Mesenchymal stem cell (in vitro differentiated cells and primary cell): ENCODE measurements around the gene EFCAB11.

Experiments used
- DNase-seq: peaks from one replicate; pipeline ENCODE4 v3.0.0-alpha.2; 2013
- H2AFZ ChIP-seq: one replicate; pipeline ENCODE4 v1.6.1; 2013; ENCODE audit warnings: low read depth, mild to moderate bottlenecking, control low read depth, inconsistent platforms, low read length, moderate library complexity
- H2AK5ac ChIP-seq: 2 replicates; pipeline ENCODE4 v1.6.1; 2013; ENCODE audit warnings: low read length, moderate library complexity, mild to moderate bottlenecking, inconsistent platforms; ENCODE audit not compliant: severe bottlenecking
- H2BK120ac ChIP-seq: one replicate; pipeline ENCODE4 v1.6.1; 2013; ENCODE audit warnings: low read depth, mild to moderate bottlenecking, inconsistent platforms, low read length, moderate library complexity
- H2BK12ac ChIP-seq, 2 experiments: one replicate each; pipeline ENCODE4 v1.6.1; 2013; ENCODE audit warnings: inconsistent platforms in 2 of 2, low read length in 2 of 2, mild to moderate bottlenecking in 2 of 2, moderate library complexity in 2 of 2, control low read depth in 1 of 2
- H2BK15ac ChIP-seq: one replicate; pipeline ENCODE4 v1.6.1; 2013; ENCODE audit warnings: mild to moderate bottlenecking, low read depth, inconsistent platforms; ENCODE audit not compliant: poor library complexity, severe bottlenecking
- H2BK5ac ChIP-seq: 2 replicates; pipeline ENCODE4 v1.6.1; 2013; ENCODE audit warnings: low read depth, mild to moderate bottlenecking, low read length, control low read depth, inconsistent platforms; ENCODE audit not compliant: poor library complexity, severe bottlenecking
- H3K14ac ChIP-seq, 2 experiments: one replicate each; pipeline ENCODE4 v1.6.1; 2013; ENCODE audit warnings: inconsistent platforms in 2 of 2, low read length in 2 of 2, control low read depth in 1 of 2, mild to moderate bottlenecking in 1 of 2, moderate library complexity in 1 of 2
- H3K18ac ChIP-seq, 2 experiments: one replicate each; pipeline ENCODE4 v1.6.1; 2013; ENCODE audit warnings: inconsistent platforms in 2 of 2, low read length in 2 of 2, control low read depth in 1 of 2, low read depth in 1 of 2, mild to moderate bottlenecking in 1 of 2
- H3K23ac ChIP-seq, 2 experiments: one replicate each; pipeline ENCODE4 v1.6.1; 2013; ENCODE audit warnings: inconsistent platforms in 2 of 2, low read length in 2 of 2, mild to moderate bottlenecking in 2 of 2, moderate library complexity in 2 of 2, control low read depth in 1 of 2
- H3K27ac ChIP-seq: 2 replicates; pipeline ENCODE4 v1.5.1; 2013; ENCODE audit warnings: mild to moderate bottlenecking, moderate library complexity, low read length, control low read depth, inconsistent platforms; ENCODE audit not compliant: poor library complexity, severe bottlenecking
- H3K27me3 ChIP-seq, 2 experiments: 2 replicates each; pipeline versions ENCODE4 v1.6.1 to v1.7.0; 2013; ENCODE audit warnings: low read length in 2 of 2, mild to moderate bottlenecking in 2 of 2, moderate library complexity in 2 of 2, control low read depth in 1 of 2, inconsistent platforms in 1 of 2; ENCODE audit not compliant: control insufficient read depth in 1 of 2, insufficient read depth in 1 of 2
- H3K36me3 ChIP-seq, 2 experiments: 2 replicates each; pipeline versions ENCODE4 v1.6.1 to v1.7.0; 2013; ENCODE audit warnings: low read length in 2 of 2, control low read depth in 1 of 2, inconsistent platforms in 1 of 2, low read depth in 1 of 2, mild to moderate bottlenecking in 1 of 2; ENCODE audit not compliant: insufficient read depth in 2 of 2, control insufficient read depth in 1 of 2
- H3K4ac ChIP-seq, 2 experiments: one replicate each; pipeline ENCODE4 v1.6.1; 2013; ENCODE audit warnings: inconsistent platforms in 2 of 2, low read length in 2 of 2, mild to moderate bottlenecking in 2 of 2, moderate library complexity in 2 of 2, control low read depth in 1 of 2, low read depth in 1 of 2
- H3K4me1 ChIP-seq: 2 replicates; pipeline ENCODE4 v1.6.1; 2013; ENCODE audit warnings: low read depth, low read length, control low read depth; ENCODE audit not compliant: control insufficient read depth, insufficient read depth
- H3K4me2 ChIP-seq: 2 replicates; pipeline ENCODE4 v1.6.1; 2013; ENCODE audit warnings: low read length, mild to moderate bottlenecking, inconsistent platforms; ENCODE audit not compliant: poor library complexity, severe bottlenecking
- H3K4me3 ChIP-seq, 2 experiments: 2 replicates each; pipeline versions ENCODE4 v1.5.1 to v1.7.0; 2013; ENCODE audit warnings: low read length in 2 of 2, mild to moderate bottlenecking in 2 of 2, control low read depth in 1 of 2, low read depth in 1 of 2; ENCODE audit not compliant: insufficient read depth in 1 of 2
- H3K79me1 ChIP-seq: replicated peaks from 2 replicates; pipeline ENCODE4 v1.6.1; 2013; ENCODE audit warnings: mild to moderate bottlenecking, control low read depth, low read length, inconsistent platforms; ENCODE audit not compliant: poor library complexity, severe bottlenecking
- H3K9ac ChIP-seq: 2 replicates; pipeline ENCODE4 v1.7.0; 2013; ENCODE audit warnings: mild to moderate bottlenecking, low read length, moderate library complexity
- H3K9me3 ChIP-seq: 2 replicates; pipeline ENCODE4 v1.7.0; 2013; ENCODE audit warnings: mild to moderate bottlenecking, low read length; ENCODE audit not compliant: control insufficient read depth
- H4K8ac ChIP-seq: one replicate; pipeline ENCODE4 v1.6.1; 2013; ENCODE audit warnings: inconsistent platforms, mild to moderate bottlenecking, low read length, moderate library complexity
- H4K91ac ChIP-seq: one replicate; pipeline ENCODE4 v1.6.1; 2013; ENCODE audit warnings: mild to moderate bottlenecking, low read length, inconsistent platforms
- WGBS: methylation state at CpG from one replicate; pipeline ENCODE4 v1.1.7; 2013; ENCODE audit warnings: mixed read lengths; 5-methylcytosine and 5-hydroxymethylcytosine counted together

Gene EFCAB11

DNA sequence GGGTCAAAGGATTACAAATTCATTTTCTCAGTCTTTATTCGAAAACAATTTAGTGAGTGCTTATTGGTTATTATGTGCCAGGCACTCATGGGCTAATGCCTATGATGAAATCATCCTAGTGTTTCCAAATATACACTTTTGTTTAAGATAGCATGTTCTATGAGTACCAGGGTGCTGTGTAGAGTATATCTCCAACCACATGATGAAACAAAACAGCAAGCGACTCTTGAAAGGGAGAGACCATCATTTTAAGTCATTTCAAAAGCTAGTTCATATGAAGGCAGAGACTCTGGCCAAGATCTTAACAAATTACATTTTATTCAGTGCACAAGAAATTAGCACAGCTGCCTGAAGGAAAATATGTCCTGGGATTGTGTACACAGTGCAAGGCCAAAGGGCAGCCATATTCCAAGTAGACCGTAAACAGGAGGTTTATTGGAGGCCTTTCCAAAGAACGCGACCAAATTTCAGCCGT lies 204.2 kb downstream of the EFCAB11 start:
- no peaks in the 10 kb centered on the region for H3K79me1 ChIP-seq
- no peaks in the 10 kb centered on the region for H3K36me3 ChIP-seq
- H2AK5ac ChIP-seq: no peak overlapping the region
- no peak overlapping the region for H3K18ac ChIP-seq
- no peak overlapping the region for H2BK120ac ChIP-seq
- DNase-seq: peak; percentile 40
- H2AFZ ChIP-seq: no peak overlapping the region
- H3K4me2 ChIP-seq: no peak overlapping the region
- H4K91ac ChIP-seq: no peak overlapping the region
- H2BK12ac ChIP-seq: no peak overlapping the region
- no peak overlapping the region for H3K9ac ChIP-seq
- H3K14ac ChIP-seq: no peak overlapping the region
- H4K8ac ChIP-seq: no peak overlapping the region
- no peak overlapping the region for H3K23ac ChIP-seq
- H3K9me3 ChIP-seq: peaks cover 5% of the 10 kb centered on the region
- H3K4ac ChIP-seq: no peak overlapping the region
- H2BK5ac ChIP-seq: no peak overlapping the region
- no peaks in the 10 kb centered on the region for H3K4me1 ChIP-seq
- no peak overlapping the region for H3K27ac ChIP-seq
- H3K4me3 ChIP-seq: no peak overlapping the region
- WGBS: 96% methylated on average over 4 of the region's 6 CpGs
- H3K27me3 ChIP-seq: no peaks in the 10 kb centered on the region
- H2BK15ac ChIP-seq: no peak overlapping the region

DNA sequence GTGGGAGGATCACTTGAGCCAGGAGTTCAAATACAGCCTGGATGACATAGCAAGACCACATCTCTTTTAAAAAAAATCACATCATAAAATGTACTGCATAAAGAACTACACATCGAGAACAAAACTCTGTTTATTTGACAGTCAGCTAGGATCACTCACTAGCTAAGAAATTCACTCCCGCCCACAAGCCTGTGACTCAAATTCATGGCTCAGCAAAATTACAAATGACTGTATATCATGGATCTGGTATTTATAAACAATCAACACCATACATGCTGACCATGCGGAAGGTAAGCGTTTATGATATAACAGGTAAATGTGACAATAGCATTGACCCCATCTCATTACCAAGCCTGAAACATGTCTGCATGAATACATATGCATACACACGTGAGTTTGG lies 206.5 kb downstream of the EFCAB11 start:
- Histone ChIP-seq H2AK5ac (no peak overlapping the region), H3K18ac (no peak overlapping the region), H3K27me3 (no peaks in the 10 kb centered on the region), H3K23ac (no peak overlapping the region), H4K91ac (no peak overlapping the region), H3K4me3 (no peak overlapping the region), H3K4me1 (no peaks in the 10 kb centered on the region), H3K4ac (no peak overlapping the region), H4K8ac (no peak overlapping the region), H2BK12ac (no peak overlapping the region), H2BK15ac (no peak overlapping the region), H3K36me3 (no peaks in the 10 kb centered on the region), H3K79me1 (no peaks in the 10 kb centered on the region), H2AFZ (no peak overlapping the region), H3K14ac (no peak overlapping the region), H2BK5ac (no peak overlapping the region), H3K9ac (peak overlapping the region; percentile 28), H2BK120ac (no peak overlapping the region), H3K27ac (no peak overlapping the region), H3K9me3 (peaks cover 9% of the 10 kb centered on the region), H3K4me2 (no peak overlapping the region)
- DNase-seq: peak; percentile 2
- 72% methylated on average over 5 of the region's 5 CpGs for WGBS

DNA sequence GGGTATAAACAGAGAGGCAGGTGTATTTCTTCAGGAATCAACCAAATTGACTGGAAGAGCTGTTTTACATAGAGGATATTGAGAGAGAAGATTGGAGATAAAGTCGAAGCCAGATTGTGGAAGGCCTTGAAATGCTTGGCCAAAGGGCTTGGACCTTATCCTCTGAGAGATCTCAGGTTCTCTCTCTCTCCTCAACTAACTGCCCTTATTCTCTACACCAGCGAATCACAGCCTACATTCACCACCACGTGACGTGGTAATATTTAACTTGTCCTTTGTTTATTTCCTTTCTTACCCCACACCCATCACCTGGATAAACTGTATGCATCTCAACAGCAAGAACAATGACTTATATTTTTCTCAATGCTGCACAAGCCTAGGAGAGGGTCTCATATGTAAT lies 207.4 kb downstream of the EFCAB11 start:
- Histone ChIP-seq H3K27me3 (no peaks in the 10 kb centered on the region), H2BK15ac (no peak overlapping the region), H2AK5ac (no peak overlapping the region), H3K36me3 (no peaks in the 10 kb centered on the region), H3K14ac (no peak overlapping the region), H3K4me3 (no peak overlapping the region), H3K27ac (no peak overlapping the region), H4K8ac (no peak overlapping the region), H3K9me3 (peaks cover 16% of the 10 kb centered on the region), H2AFZ (no peak overlapping the region), H3K9ac (no peak overlapping the region), H3K79me1 (no peaks in the 10 kb centered on the region), H2BK120ac (no peak overlapping the region), H3K4ac (no peak overlapping the region), H2BK12ac (no peak overlapping the region), H3K4me2 (no peak overlapping the region), H3K4me1 (no peaks in the 10 kb centered on the region), H3K23ac (no peak overlapping the region), H3K18ac (no peak overlapping the region), H2BK5ac (no peak overlapping the region), H4K91ac (no peak overlapping the region)
- no peak for DNase-seq
- 92% methylated on average over 4 of the region's 4 CpGs for WGBS

GRCh38 chr14:89746654-89747053 lies 207.9 kb downstream of the EFCAB11 start:
- 91% methylated on average over 1 of the region's 2 CpGs for WGBS
- no peak overlapping the region for H2AK5ac ChIP-seq
- H3K79me1 ChIP-seq: no peaks in the 10 kb centered on the region
- no peaks in the 10 kb centered on the region for H3K27me3 ChIP-seq
- H3K4me2 ChIP-seq: no peak overlapping the region
- H3K4ac ChIP-seq: no peak overlapping the region
- H4K91ac ChIP-seq: no peak overlapping the region
- H3K9ac ChIP-seq: no peak overlapping the region
- no peaks in the 10 kb centered on the region for H3K4me1 ChIP-seq
- no peak overlapping the region for H3K27ac ChIP-seq
- no peak overlapping the region for H2BK12ac ChIP-seq
- no peak for DNase-seq
- no peak overlapping the region for H2BK120ac ChIP-seq
- H3K23ac ChIP-seq: no peak overlapping the region
- H3K14ac ChIP-seq: no peak overlapping the region
- H3K9me3 ChIP-seq: peaks cover 20% of the 10 kb centered on the region
- no peak overlapping the region for H4K8ac ChIP-seq
- H3K18ac ChIP-seq: no peak overlapping the region
- no peak overlapping the region for H2BK15ac ChIP-seq
- no peaks in the 10 kb centered on the region for H3K36me3 ChIP-seq
- no peak overlapping the region for H2BK5ac ChIP-seq
- H2AFZ ChIP-seq: no peak overlapping the region
- no peak overlapping the region for H3K4me3 ChIP-seq
